ENCODE results near the gene CD4.

CD4 gene

DNA sequence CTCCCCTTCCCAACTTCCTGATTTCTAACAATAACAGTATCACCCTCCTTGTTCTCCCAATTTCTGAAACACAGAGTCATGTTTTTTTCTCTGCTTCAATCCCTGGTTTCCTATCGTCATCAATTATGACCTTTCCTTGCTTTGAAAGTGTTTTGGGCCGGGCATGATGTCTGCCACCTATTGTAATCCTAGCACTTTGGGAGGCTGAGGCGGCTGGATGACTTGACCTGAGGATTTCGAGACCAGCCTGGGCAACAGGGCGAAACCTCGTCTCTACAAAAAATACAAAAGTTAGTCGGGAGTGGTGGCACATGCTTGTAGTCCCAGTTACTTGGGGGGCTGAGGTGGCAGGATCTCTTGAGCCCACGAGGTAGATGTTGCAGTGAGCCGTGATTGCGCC, 19.7 kb downstream of the CD4 start:
- Mint-ChIP-seq H3K27ac (no peak overlapping the region), H3K36me3 (no peaks in the 10 kb centered on the region), H3K9me3 (ENCODE audit: low read depth) (no peaks in the 10 kb centered on the region), H3K4me1 (ENCODE audit: low read depth) (no peaks in the 10 kb centered on the region), H3K4me3 (no peak overlapping the region), H3K27me3 (peaks cover 1% of the 10 kb centered on the region)

GRCh38 chr12:6810758-6811157, 21.4 kb downstream of the CD4 start:
- Mint-ChIP-seq H3K27ac (no peak overlapping the region), H3K4me1 (ENCODE audit: low read depth) (no peaks in the 10 kb centered on the region), H3K36me3 (no peaks in the 10 kb centered on the region), H3K9me3 (ENCODE audit: low read depth) (no peaks in the 10 kb centered on the region), H3K27me3 (peaks cover 1% of the 10 kb centered on the region), H3K4me3 (no peak overlapping the region)

- Mint-ChIP-seq H3K9me3 (ENCODE audit: low read depth) (no peaks in the 10 kb centered on the region), H3K27me3 (peaks cover 1% of the 10 kb centered on the region), H3K4me3 (no peak overlapping the region), H3K4me1 (ENCODE audit: low read depth) (no peaks in the 10 kb centered on the region), H3K36me3 (no peaks in the 10 kb centered on the region), H3K27ac (no peak overlapping the region)
These were observed 24.0 kb downstream of the CD4 start for GRCh38 chr12:6813363-6813762.

- Mint-ChIP-seq H3K4me3 (no peak overlapping the region), H3K27ac (no peak overlapping the region), H3K9me3 (ENCODE audit: low read depth) (no peaks in the 10 kb centered on the region), H3K27me3 (peaks cover 3% of the 10 kb centered on the region), H3K4me1 (ENCODE audit: low read depth) (peaks cover 7% of the 10 kb centered on the region), H3K36me3 (no peaks in the 10 kb centered on the region)
These were observed 27.3 kb downstream of the CD4 start for GRCh38 chr12:6816598-6816997.

DNA sequence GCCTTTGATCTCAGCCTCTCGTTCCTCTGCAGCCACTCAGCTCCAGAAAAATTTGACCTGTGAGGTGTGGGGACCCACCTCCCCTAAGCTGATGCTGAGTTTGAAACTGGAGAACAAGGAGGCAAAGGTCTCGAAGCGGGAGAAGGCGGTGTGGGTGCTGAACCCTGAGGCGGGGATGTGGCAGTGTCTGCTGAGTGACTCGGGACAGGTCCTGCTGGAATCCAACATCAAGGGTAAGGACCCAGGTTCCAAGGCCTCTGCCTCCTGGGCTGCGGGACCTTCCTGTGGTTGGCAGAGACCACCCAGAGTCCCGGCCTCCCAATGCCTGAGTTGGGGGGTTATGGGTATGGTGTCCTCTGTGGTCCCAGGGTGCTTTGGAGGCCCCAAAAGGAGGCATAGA, 27.8 kb downstream of the CD4 start:
- Mint-ChIP-seq H3K4me3 (no peak overlapping the region), H3K9me3 (ENCODE audit: low read depth) (no peaks in the 10 kb centered on the region), H3K27ac (no peak overlapping the region), H3K4me1 (ENCODE audit: low read depth) (peaks cover 10% of the 10 kb centered on the region), H3K36me3 (no peaks in the 10 kb centered on the region), H3K27me3 (peaks cover 3% of the 10 kb centered on the region)

- Mint-ChIP-seq H3K4me1 (ENCODE audit: low read depth) (peaks cover 10% of the 10 kb centered on the region), H3K9me3 (ENCODE audit: low read depth) (no peaks in the 10 kb centered on the region), H3K27me3 (peaks cover 5% of the 10 kb centered on the region), H3K36me3 (no peaks in the 10 kb centered on the region), H3K27ac (no peak overlapping the region), H3K4me3 (no peak overlapping the region)
These were observed 28.4 kb downstream of the CD4 start for GRCh38 chr12:6817662-6818157.

GRCh38 chr12:6818222-6818621, 28.9 kb downstream of the CD4 start:
- H3K27ac Mint-ChIP-seq = no peak overlapping the region
- no peaks in the 10 kb centered on the region for H3K9me3 Mint-ChIP-seq (ENCODE audit: low read depth)
- no peak overlapping the region for H3K4me3 Mint-ChIP-seq
- H3K4me1 Mint-ChIP-seq (ENCODE audit: low read depth) = peaks cover 10% of the 10 kb centered on the region
- H3K36me3 Mint-ChIP-seq = no peaks in the 10 kb centered on the region
- H3K27me3 Mint-ChIP-seq = peaks cover 8% of the 10 kb centered on the region

DNA sequence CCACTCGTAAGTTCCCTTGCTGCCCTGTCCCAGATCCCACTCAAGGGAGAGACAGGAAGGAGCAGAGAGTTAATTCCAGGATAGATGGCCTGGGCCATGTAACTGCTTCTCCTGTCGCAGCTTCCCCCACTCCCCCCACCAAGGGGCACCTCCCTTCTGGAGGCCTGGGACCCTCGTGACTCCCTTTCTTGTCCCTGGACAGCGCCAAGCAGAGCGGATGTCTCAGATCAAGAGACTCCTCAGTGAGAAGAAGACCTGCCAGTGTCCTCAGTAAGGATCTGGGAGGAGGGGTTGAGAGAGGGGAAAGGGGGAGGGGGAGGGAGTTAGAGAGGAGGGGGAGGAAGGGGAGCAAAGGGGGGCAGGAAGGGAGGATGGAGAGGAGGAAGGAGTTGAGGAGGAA, 29.3 kb downstream of the CD4 start:
- H3K27ac Mint-ChIP-seq = no peak overlapping the region
- no peaks in the 10 kb centered on the region for H3K9me3 Mint-ChIP-seq (ENCODE audit: low read depth)
- H3K27me3 Mint-ChIP-seq = peaks cover 8% of the 10 kb centered on the region
- no peak overlapping the region for H3K4me3 Mint-ChIP-seq
- peaks cover 10% of the 10 kb centered on the region for H3K4me1 Mint-ChIP-seq (ENCODE audit: low read depth)
- H3K36me3 Mint-ChIP-seq = no peaks in the 10 kb centered on the region

DNA sequence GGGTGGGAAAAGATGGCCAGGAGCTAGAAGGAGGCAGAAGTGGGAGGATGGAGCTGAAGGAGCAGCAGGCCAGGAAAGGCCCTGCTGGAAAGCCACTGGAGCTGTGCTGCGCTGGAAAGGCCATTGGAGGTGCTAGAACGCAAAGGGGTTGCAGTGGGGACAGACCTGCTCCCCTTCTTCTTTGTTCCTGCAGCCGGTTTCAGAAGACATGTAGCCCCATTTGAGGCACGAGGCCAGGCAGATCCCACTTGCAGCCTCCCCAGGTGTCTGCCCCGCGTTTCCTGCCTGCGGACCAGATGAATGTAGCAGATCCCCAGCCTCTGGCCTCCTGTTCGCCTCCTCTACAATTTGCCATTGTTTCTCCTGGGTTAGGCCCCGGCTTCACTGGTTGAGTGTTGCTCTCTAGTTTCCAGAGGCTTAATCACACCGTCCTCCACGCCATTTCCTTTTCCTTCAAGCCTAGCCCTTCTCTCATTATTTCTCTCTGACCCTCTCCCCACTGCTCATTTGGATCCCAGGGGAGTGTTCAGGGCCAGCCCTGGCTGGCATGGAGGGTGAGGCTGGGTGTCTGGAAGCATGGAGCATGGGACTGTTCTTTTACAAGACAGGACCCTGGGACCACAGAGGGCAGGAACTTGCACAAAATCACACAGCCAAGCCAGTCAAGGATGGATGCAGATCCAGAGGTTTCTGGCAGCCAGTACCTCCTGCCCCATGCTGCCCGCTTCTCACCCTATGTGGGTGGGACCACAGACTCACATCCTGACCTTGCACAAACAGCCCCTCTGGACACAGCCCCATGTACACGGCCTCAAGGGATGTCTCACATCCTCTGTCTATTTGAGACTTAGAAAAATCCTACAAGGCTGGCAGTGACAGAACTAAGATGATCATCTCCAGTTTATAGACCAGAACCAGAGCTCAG, 30.0 kb downstream of the CD4 start:
- no peaks in the 10 kb centered on the region for H3K36me3 Mint-ChIP-seq
- H3K4me1 Mint-ChIP-seq (ENCODE audit: low read depth) = peaks cover 10% of the 10 kb centered on the region
- H3K27me3 Mint-ChIP-seq = peaks cover 9% of the 10 kb centered on the region
- H3K4me3 Mint-ChIP-seq = no peak overlapping the region
- no peak overlapping the region for H3K27ac Mint-ChIP-seq
- no peaks in the 10 kb centered on the region for H3K9me3 Mint-ChIP-seq (ENCODE audit: low read depth)

DNA sequence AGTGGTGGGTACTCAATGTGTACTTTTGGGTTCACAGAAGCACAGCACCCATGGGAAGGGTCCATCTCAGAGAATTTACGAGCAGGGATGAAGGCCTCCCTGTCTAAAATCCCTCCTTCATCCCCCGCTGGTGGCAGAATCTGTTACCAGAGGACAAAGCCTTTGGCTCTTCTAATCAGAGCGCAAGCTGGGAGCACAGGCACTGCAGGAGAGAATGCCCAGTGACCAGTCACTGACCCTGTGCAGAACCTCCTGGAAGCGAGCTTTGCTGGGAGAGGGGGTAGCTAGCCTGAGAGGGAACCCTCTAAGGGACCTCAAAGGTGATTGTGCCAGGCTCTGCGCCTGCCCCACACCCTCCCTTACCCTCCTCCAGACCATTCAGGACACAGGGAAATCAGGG, 30.8 kb downstream of the CD4 start:
- Mint-ChIP-seq H3K27ac (no peak overlapping the region), H3K9me3 (ENCODE audit: low read depth) (no peaks in the 10 kb centered on the region), H3K36me3 (no peaks in the 10 kb centered on the region), H3K4me3 (no peak overlapping the region), H3K4me1 (ENCODE audit: low read depth) (peaks cover 10% of the 10 kb centered on the region), H3K27me3 (peaks cover 15% of the 10 kb centered on the region)

DNA sequence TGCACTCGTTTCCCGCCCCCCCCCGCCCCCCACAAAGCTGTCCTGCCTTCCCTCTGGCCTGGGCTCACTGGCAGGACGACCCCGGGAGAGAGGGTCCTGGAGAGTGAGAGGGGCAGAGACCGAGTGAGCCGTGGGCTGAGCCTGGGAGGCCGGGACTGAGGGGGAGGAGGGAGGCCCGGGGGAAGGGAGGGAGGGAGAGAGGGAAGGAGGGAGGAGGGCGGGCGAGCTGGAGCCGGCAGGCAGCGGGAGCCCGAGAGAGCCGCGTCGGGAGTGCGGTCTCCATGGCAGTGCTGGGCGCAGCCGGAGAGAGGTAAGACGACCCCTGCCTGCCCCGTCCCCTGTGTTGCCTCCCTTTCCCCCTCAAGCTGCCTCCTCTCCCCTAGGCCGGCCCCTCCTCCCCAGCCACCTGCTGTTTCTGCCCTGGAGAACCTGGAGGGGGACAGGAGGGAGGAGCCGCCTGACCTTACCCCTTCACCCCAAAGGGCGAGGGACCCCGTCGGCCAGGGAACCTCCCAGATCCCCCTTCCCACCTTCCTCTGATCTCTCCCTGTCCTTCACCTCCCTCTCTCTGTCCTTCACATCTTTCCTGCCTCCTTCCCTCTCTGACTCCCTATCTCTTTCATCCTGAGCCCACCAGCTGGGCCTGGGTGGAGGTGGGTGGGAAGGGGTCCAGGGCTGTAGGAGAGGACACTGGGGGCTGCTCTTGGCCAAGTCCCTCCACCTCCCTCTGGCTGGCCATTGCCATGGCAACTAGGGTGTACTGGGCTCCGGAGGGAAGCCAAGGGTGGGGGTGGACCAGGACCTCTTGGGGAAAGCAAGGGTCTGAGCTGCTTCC, 32.5 kb downstream of the CD4 start, which contains the start of gene GPR162:
Gene GPR162 (plus strand): TSS at position 231 of the 835 bp plus-strand sequence. CDS start 2,078 bp downstream, outside the sequence.
- H3K4me1 Mint-ChIP-seq (ENCODE audit: low read depth) = peaks cover 13% of the 10 kb centered on the region
- no peak within 1 kb of the TSS for H3K27ac Mint-ChIP-seq
- H3K27me3 Mint-ChIP-seq = peaks cover 20% of the 10 kb centered on the region
- H3K36me3 Mint-ChIP-seq = no peaks in the 10 kb centered on the region
- peak within 1 kb of the TSS; percentile 63 for H3K4me3 Mint-ChIP-seq
- no peaks in the 10 kb centered on the region for H3K9me3 Mint-ChIP-seq (ENCODE audit: low read depth)

GRCh38 chr12:6822426-6823135, 33.3 kb downstream of the CD4 start:
- H3K27ac Mint-ChIP-seq = no peak overlapping the region
- peak overlapping the region; percentile 27 for H3K4me3 Mint-ChIP-seq
- peaks cover 22% of the 10 kb centered on the region for H3K27me3 Mint-ChIP-seq
- H3K4me1 Mint-ChIP-seq (ENCODE audit: low read depth) = peaks cover 17% of the 10 kb centered on the region
- H3K9me3 Mint-ChIP-seq (ENCODE audit: low read depth) = no peaks in the 10 kb centered on the region
- H3K36me3 Mint-ChIP-seq = no peaks in the 10 kb centered on the region

DNA sequence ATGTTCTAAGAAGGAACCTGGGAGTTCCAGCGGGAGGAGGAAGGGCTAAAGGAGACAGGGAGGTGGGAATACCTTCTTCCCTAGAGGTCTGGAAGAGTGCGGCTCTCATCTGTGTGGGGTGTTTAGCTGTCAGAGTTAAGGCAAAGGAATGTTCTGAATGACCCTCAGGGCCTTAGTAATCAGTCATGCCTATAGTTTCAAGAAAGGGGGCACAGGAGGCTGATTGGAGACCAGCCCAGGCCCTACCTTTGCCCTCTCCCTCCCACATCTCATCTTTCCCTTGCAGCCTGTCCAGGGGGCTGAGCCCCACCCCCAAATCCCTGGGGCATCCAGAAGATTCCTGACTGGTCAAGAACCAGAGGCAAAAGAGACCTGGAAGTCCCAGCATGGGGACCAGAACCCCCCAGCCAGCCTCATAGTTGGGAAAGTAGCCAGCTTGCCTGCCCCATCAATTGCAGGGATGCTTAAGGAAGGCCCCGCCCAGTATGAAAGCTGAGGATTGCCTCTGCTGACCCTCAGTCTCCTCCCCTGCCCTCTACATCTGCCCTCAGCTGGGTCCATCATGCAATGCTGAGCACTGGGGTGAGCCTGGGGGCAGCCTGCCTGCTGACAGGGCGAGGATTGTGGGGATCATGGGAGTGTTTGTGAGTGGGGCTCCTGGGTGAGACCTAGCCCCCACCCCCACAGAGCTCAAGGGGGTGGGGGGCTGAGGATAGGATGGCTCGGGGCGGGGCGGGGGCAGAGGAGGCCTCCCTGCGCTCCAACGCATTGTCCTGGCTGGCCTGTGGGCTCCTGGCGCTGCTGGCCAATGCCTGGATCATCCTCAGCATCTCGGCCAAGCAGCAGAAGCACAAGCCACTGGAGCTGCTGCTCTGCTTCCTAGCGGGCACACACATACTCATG, 34.1 kb downstream of the CD4 start:
- Mint-ChIP-seq H3K36me3 (no peaks in the 10 kb centered on the region), H3K4me1 (ENCODE audit: low read depth) (peaks cover 20% of the 10 kb centered on the region), H3K27ac (no peak overlapping the region)

More for the DNA sequence above, 34.1 kb downstream of the CD4 start:
- peaks cover 22% of the 10 kb centered on the region for H3K27me3 Mint-ChIP-seq
- H3K9me3 Mint-ChIP-seq (ENCODE audit: low read depth) = no peaks in the 10 kb centered on the region
- no peak overlapping the region for H3K4me3 Mint-ChIP-seq
